Measurements from ENCODE around the gene NPR3. TPM values are rescaled to one million over a fixed set of nuclear protein-coding genes. Genes with fewer than 3 reads are reported as not detected.

Gene NPR3
- total RNA-seq, 1 donor from 2014 or later: 35.8 TPM

DNA sequence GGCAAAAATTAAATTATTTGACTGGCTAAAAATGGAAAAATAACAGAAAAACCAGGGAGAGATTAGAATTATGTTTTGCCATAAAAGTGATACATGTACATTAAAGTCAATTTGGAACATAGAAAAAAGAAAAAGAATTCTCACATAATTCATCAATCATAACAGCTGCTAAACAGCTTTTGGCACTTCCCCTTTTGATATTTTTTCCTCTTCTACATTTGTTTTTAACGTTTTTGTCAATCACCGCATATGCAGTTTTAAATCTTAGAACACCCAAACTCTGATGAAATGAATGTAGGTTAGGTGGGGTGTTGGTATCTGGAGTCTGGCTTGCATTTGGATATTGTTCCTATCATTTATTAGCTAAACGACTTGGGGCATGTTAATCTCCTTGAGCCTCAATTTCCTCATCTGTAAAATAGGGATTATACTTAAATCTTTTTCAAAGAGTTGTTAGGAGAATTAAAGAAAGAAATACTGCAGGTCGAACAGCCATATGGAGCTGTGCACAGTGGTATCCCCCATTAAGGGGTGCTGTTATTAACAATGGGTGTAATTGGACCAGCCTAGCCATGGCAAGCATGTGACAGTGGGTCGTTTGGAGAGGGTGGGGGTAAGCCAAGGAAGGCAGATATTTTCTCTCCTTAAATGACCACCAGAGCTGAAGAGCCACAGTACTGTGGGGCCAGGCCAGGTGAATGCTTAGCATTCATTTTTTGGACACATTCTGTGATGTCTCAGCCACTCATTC lies 22.6 kb downstream of the NPR3 start:
- H3K36me3 ChIP-seq: no peaks in the 10 kb centered on the region
- H3K4me3 ChIP-seq: no peak overlapping the region
- ATAC-seq: no peak
- no peaks in the 10 kb centered on the region for H3K9me3 ChIP-seq
- TF ChIP-seq, protein P1, sequence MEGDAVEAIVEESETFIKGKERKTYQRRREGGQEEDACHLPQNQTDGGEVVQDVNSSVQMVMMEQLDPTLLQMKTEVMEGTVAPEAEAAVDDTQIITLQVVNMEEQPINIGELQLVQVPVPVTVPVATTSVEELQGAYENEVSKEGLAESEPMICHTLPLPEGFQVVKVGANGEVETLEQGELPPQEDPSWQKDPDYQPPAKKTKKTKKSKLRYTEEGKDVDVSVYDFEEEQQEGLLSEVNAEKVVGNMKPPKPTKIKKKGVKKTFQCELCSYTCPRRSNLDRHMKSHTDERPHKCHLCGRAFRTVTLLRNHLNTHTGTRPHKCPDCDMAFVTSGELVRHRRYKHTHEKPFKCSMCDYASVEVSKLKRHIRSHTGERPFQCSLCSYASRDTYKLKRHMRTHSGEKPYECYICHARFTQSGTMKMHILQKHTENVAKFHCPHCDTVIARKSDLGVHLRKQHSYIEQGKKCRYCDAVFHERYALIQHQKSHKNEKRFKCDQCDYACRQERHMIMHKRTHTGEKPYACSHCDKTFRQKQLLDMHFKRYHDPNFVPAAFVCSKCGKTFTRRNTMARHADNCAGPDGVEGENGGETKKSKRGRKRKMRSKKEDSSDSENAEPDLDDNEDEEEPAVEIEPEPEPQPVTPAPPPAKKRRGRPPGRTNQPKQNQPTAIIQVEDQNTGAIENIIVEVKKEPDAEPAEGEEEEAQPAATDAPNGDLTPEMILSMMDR (IDR thresholded peaks at IDR 0.05): no peak
- no peaks in the 10 kb centered on the region for H3K27me3 ChIP-seq (ENCODE audit: low read depth)
- DNase-seq: no peak
- H3K27ac ChIP-seq: no peak overlapping the region
- no peaks in the 10 kb centered on the region for H3K4me1 ChIP-seq
- intact Hi-C loops (cut with DNase I): no loop called here

DNA sequence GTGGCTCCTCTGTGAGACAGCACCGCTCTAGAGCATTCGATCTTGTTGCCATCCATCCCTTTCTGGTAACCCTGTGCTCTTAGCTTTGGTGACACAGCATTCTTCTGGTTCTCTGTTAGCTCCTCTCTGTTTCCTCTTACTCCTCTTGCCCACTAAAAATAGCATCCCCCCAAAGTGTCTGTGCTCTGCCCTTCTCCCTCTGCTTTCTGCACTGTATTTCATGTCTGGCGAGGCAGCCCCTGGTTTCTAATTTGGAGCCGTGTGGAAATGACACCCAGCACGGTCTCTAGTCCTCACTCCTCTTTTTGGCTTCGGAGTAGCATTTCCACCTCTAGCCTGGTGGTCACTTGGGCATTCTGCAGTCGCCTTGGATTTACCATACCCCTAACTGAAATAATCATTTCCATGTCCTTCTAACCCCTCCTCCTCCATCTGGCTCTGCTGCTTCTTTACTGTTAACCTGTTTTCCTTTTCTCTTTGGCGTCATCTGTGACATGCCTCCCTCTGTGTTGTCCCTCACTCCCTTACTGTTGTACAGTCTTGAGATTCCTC lies 23.8 kb downstream of the NPR3 start:
- no peaks in the 10 kb centered on the region for H3K4me1 ChIP-seq
- TF ChIP-seq, protein P1 (IDR thresholded peaks at IDR 0.05): no peak
- H3K4me3 ChIP-seq: no peak overlapping the region
- DNase-seq (no peak), ATAC-seq (no peak)
- no peak overlapping the region for H3K27ac ChIP-seq
- no peaks in the 10 kb centered on the region for H3K27me3 ChIP-seq (ENCODE audit: low read depth)
- no peaks in the 10 kb centered on the region for H3K36me3 ChIP-seq
- intact Hi-C loops (cut with DNase I): no loop called here
- no peaks in the 10 kb centered on the region for H3K9me3 ChIP-seq

DNA sequence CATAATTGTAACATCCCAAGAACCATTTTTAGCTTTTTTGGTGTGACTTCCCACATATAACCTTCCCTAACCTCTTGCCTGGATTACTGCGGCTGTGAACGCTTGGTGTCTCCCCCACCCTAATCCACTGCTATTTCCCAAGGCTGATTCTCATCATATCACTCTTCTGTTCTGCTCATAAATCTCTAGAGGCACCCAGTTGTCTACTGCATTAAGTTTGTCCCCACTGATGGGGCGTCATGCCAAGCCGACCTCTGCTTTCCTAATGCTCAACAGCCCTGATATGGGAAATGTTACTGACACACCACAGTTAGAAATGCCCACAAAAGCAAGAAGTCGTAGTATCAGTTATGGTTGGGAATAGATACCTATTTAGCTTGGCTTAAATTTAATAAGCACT lies 24.4 kb downstream of the NPR3 start:
- TF ChIP-seq, protein P1 (IDR thresholded peaks at IDR 0.05): no peak
- Histone ChIP-seq H3K9me3 (no peaks in the 10 kb centered on the region), H3K36me3 (no peaks in the 10 kb centered on the region), H3K4me3 (no peak overlapping the region), H3K27me3 (ENCODE audit: low read depth) (no peaks in the 10 kb centered on the region), H3K27ac (no peak overlapping the region), H3K4me1 (no peaks in the 10 kb centered on the region)
- no peak for DNase-seq
- no peak for ATAC-seq
- intact Hi-C loops (cut with DNase I): no loop called here

GRCh38 chr5:32736842-32737241 lies 25.7 kb downstream of the NPR3 start:
- Histone ChIP-seq H3K9me3 (no peaks in the 10 kb centered on the region), H3K36me3 (no peaks in the 10 kb centered on the region), H3K27ac (no peak overlapping the region), H3K27me3 (ENCODE audit: low read depth) (no peaks in the 10 kb centered on the region), H3K4me3 (no peak overlapping the region), H3K4me1 (no peaks in the 10 kb centered on the region)
- ATAC-seq: no peak
- intact Hi-C loops (cut with DNase I): no loop called here
- no peak for DNase-seq
- TF ChIP-seq, protein P1 (IDR thresholded peaks at IDR 0.05): no peak

GRCh38 chr5:32740651-32741050 lies 29.5 kb downstream of the NPR3 start:
- Histone ChIP-seq H3K36me3 (no peaks in the 10 kb centered on the region), H3K27me3 (ENCODE audit: low read depth) (no peaks in the 10 kb centered on the region), H3K4me3 (no peak overlapping the region), H3K4me1 (no peaks in the 10 kb centered on the region), H3K9me3 (no peaks in the 10 kb centered on the region), H3K27ac (no peak overlapping the region)
- intact Hi-C loops (cut with DNase I): no loop called here
- no peak for ATAC-seq
- TF ChIP-seq, protein P1 (IDR thresholded peaks at IDR 0.05): no peak
- no peak for DNase-seq

Data from lower lobe of right lung (tissue), 2 donors.